Motor neuron (in vitro differentiated cells): ENCODE measurements around the gene ARID3A. TPM values are rescaled to one million over a fixed set of nuclear protein-coding genes. Genes with fewer than 3 reads are reported as not detected.

Experiments
- ATAC-seq, 8 experiments: fragments of 200-7000 bp; cut with Tn5 transposase; replicated peaks in 6 of 8; 2 replicates each; pipeline ENCODE4 v1.8.0; 2021; ENCODE audit warnings: mild to moderate bottlenecking in 8 of 8, moderate library complexity in 8 of 8
- H3K27ac ChIP-seq, 2 donors: fragments of 250-450 bp; sonication (Bioruptor Pico); 2 replicates each; pipeline ENCODE4 v1.9.0; 2021; ENCODE audit warnings: antibody characterized with exemption in 2 of 2, mild to moderate bottlenecking in 2 of 2, moderate library complexity in 1 of 2
- H3K4me1 ChIP-seq, 2 donors: fragments of 250-450 bp; sonication (Bioruptor Pico); replicated peaks in 1 of 2; 2 replicates each; pipeline ENCODE4 v1.6.1; 2021; ENCODE audit warnings: antibody characterized with exemption in 2 of 2, mild to moderate bottlenecking in 2 of 2, moderate library complexity in 1 of 2
- H3K4me3 ChIP-seq, 5 donors: fragments of 250-450 bp; sonication (Bioruptor Pico); 2 replicates each; pipeline ENCODE4 v1.9.0; 2021; ENCODE audit warnings: antibody characterized with exemption in 5 of 5, mild to moderate bottlenecking in 5 of 5, moderate library complexity in 4 of 5
- WGBS, 10 experiments: fragments of 450-650 bp; shearing (Covaris generic); methylation state at CpG; one replicate each; pipeline ENCODE4 v1.0.0; 2022; 5-methylcytosine and 5-hydroxymethylcytosine counted together
- in situ Hi-C, 9 experiments: fragments of 400-800 bp; cut with MboI; loops; one replicate each; pipeline ENCODE4 v1.15.0; 2021; ENCODE audit warnings: low sequenced_read_pairs in 9 of 9, low pct_unique_long_range_greater_than_20kb in 2 of 9; ENCODE audit not compliant: unreplicated experiment in 9 of 9
- total RNA-seq, 8 experiments: library from RNA; unstranded; fragments of 300-600 nt; gene quantifications; 2 replicates each; pipeline versions ENCODE4 v1.2.3 to v1.2.4, GENCODE V29; 2022

The ARID3A gene
- total RNA-seq, 8 experiments from 2014 or later = 5.8 to 22.6 (median 10.3) TPM

DNA sequence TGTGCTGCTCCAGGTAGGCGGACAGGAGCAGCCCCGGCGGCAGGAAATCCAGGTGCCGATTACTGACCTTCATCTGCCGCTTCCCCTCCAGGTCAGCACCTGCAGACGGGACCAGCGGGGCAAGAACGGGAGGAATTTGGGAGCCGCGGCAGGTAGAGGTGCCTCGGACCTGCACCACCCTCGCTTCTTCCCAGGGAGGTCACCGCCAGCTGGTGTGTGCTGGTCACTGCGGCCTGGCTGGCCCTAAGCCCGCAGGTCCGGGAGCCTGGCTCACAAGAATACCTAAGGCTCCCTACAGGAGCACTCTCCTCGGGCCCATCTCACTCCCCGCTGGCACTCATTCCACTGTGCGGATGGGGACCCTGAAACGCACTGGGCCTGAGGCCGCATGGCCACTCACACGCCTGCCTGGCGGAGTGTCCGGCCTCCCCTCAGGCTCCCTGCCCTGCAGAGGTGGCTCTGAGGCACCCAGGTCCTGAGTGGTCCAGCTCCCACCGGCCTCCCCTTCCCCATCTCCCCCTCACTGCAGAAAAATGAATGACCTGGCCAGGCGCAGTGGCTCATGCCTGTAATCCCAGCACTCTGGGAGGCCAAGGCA, 28.3 kb upstream of the ARID3A start:
- 80 to 83% (median 82%) methylated on average over 1 to 2 of the region's 26 CpGs; no CpG with 5 or more reads in 7 of the 10 experiments for WGBS, 10 experiments
- H3K27ac ChIP-seq = no peak overlapping the region
- H3K4me3 ChIP-seq = no peak overlapping the region
- in situ Hi-C loops = no loop called here
- H3K4me1 ChIP-seq = peaks cover 12 to 21% of the 10 kb centered on the region in 2 donors
- no peak for ATAC-seq

DNA sequence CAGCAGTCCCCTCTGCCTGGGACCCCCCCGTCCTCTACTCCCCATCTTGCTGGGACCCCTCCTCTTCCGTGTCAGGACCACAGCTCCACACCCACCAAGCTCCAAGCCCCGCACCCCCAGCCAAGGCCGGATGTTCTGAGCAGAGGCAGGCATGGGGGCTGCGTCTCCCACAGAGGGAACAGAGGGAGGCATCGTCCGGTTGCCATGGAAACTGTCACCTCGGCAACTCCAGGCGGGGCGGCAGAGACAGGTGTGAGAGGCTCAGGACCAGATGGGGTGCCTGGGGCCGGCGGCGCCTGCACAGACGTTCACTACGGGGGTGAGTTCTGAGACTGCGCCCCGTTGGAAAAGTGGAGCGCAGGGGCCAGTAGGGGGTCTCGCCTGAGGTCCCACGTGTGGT, 27.2 kb upstream of the ARID3A start:
- in situ Hi-C loops = no loop called here

DNA sequence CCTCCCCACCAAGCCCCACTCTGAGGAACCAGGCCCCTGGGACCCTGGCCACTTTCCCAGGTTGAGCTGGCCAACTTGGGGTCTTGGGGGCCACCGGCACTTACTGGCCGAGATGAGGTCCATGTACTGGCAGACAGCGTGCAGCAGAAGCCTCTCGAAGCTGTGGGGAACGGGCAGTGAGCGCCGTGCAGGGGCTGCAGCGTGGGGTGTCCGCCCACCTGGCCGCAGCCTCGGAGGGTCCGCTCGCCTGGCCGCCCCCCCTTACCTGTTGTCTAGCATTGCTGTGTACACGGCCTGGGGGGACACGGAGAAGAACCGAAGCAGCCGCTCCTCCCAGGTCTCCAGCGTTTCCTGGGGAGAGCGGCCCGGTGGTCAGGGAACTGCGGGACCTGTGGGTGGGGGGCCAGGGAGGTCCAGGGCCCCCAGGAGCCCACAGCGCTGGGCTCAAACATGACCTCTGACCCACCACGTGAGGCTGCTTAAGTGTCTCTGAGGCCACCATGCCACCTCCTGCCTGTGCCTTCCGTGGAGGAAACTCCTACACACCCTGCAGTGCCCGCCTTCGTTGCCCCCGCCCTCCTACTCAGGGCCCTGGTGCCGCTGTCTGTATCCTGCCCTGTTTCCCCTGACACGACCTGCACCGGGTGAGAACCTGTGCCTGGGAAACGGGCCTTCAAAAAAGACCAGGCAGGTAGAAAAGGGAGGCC, 26.3 kb upstream of the ARID3A start:
- in situ Hi-C loops = loop anchor here in 1 of 9 experiments (25.0 kb wide), 2 partner anchors 137 to 237 kb away; partner anchors contain the start of genes MISP and RNF126
- 62 to 100% (median 68%) methylated on average over 1 to 7 of the region's 32 CpGs; no CpG with 5 or more reads in 6 of the 10 experiments for WGBS, 10 experiments
- H3K27ac ChIP-seq = peak overlapping the region in 1 of 2 donors; percentile 17

More for the DNA sequence above, 27.2 kb upstream of the ARID3A start:
- peak in 5 of 8 experiments; percentile 58 to 73 (median 66) for ATAC-seq
- WGBS, 10 experiments = 12% methylated on average over 10 of the region's 20 CpGs; no CpG with 5 or more reads in 9 of the 10 experiments
- Histone ChIP-seq H3K27ac (peak overlapping the region in 1 of 2 donors; percentile 17), H3K4me1 (peaks cover 22 to 32% of the 10 kb centered on the region in 2 donors), H3K4me3 (no peak overlapping the region)

DNA sequence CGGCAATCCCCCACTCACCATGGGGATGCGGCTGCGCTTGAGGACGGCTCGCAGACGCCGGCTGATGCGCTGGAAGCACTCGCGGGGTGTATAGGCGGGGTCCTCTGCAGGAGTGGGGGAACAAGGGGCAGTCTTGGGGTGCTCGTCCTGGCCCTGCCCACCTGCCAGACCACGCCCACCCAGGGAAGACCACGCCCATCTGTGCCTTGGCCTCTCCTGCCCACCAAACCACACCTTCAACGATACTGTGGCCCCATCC, 25.9 kb upstream of the ARID3A start:
- in situ Hi-C loops = loop anchor here in 1 of 9 experiments (25.0 kb wide), 2 partner anchors 138 to 238 kb away; partner anchors contain the start of genes MISP and RNF126

More for the DNA sequence above, 26.3 kb upstream of the ARID3A start:
- H3K4me1 ChIP-seq = peaks cover 22 to 32% of the 10 kb centered on the region in 2 donors
- no peak for ATAC-seq
- no peak overlapping the region for H3K4me3 ChIP-seq

DNA sequence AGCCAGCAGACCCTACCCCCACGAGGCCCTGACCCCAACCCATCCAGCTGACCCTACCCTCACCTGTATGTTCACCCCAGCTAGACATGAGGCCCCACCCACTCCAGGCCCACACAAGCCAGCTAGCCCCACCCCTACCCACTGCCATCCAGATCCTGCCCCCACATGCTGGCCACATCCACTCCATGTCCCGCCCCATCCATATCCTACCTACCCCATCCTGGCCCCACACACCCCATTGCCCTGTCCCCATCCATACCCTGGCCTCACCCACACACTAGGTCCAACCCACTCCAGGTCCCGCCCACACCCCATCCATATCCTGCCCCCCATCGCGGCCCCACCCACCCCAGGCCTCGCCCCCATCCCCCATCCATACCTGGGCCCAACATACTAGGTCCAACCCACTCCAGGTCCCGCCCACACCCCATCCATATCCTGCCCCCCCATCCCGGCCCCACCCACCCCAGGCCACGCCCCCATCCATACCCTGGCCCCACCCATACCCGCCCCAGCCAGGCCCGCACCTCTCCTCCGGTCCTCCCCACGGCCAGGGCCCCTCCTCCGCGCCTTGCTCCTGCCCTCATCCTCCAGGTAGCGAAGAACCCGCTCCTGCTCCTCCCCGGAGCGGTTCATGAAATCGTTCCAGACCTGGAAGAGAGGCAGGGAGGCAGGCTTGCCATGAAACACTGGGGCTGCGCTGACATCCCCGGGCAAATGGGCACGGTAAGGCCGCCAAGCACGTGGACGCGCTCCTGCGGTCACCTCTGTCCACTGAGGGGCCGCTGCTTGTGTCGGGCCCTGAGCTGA, 25.3 kb upstream of the ARID3A start:
- ATAC-seq = peak in 5 of 8 experiments; percentile 15 to 70 (median 33)
- Histone ChIP-seq H3K4me3 (no peak overlapping the region), H3K4me1 (peaks cover 22 to 32% of the 10 kb centered on the region in 2 donors), H3K27ac (no peak overlapping the region)
- in situ Hi-C loops = loop anchor here in 1 of 9 experiments (25.0 kb wide), 2 partner anchors 138 to 238 kb away; partner anchors contain the start of genes MISP and RNF126
- no CpG with 5 or more reads among the region's 30 CpGs for WGBS, 10 experiments

More for the DNA sequence above, 25.9 kb upstream of the ARID3A start:
- H3K27ac ChIP-seq = no peak overlapping the region
- H3K4me1 ChIP-seq = peaks cover 22 to 32% of the 10 kb centered on the region in 2 donors
- H3K4me3 ChIP-seq = no peak overlapping the region
- 95 to 100% methylated on average over 1 to 4 of the region's 15 CpGs; no CpG with 5 or more reads in 8 of the 10 experiments for WGBS, 10 experiments
- no peak for ATAC-seq

DNA sequence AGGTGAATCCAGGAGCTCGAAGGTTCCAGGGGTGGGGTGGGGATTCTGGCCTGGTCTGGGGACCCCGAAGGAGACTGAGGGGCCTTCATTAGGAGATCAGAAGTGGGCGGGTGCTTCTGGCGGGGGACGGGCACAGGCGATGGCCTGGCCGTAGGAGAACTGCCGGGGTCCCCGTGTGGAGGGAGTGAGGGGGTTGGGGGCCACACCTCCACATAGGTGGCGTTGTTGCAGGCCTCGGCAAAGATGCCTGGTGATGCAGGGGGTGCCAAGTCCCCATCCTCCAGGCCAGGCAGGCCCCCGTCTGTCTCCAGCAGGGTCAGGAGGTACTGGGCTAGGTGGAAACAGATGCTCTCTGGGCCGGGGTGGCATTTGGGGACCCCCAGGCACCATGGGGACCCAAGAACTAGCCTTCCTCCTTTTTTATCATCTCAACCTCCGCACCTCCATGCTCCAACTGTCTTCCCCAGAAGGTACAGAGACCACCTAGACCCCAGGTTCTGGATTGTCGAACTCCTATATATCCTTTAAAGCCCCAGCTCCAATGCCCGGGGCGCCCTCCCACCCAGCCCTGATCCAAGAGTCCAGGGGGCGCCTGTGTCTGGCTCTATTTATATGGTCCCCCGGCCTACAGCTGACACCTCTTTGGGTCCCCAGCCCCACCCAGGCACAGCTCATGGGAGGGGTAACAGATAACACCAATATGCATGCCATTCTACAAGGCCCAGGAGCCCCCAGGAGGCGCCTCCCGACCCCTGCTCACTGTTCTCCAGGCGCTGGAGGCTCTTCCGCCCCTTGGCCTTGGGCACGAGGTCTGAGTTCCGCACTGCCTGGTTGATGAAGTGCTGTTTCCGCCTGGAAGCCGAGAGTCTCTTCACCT, 24.4 kb upstream of the ARID3A start:
- Histone ChIP-seq H3K4me3 (no peak overlapping the region), H3K27ac (no peak overlapping the region), H3K4me1 (peaks cover 22 to 32% of the 10 kb centered on the region in 2 donors)
- no peak for ATAC-seq
- in situ Hi-C loops = loop anchor here in 1 of 9 experiments (25.0 kb wide), 2 partner anchors 139 to 239 kb away; partner anchors contain the start of genes MISP and RNF126
- WGBS, 10 experiments = no CpG with 5 or more reads among the region's 27 CpGs

DNA sequence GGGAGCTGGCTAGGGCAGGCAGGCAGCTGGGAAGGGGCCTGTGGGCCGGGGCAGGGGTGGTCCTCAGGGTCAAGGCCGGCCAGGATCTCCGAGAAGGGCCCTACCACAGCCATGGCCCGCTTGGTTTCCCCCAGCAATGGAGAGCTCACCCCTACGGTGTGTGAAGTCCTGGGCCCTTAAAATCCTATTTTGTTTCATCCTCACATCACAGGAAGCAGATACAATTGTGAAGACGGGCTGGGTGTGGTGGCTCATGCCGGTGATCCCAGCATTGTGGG, 23.8 kb upstream of the ARID3A start:
- no peak overlapping the region for H3K4me3 ChIP-seq
- WGBS, 10 experiments = 100% methylated on average over 3 of the region's 7 CpGs; no CpG with 5 or more reads in 9 of the 10 experiments
- H3K4me1 ChIP-seq = peaks cover 22 to 32% of the 10 kb centered on the region in 2 donors
- H3K27ac ChIP-seq = no peak overlapping the region
- in situ Hi-C loops = loop anchor here in 1 of 9 experiments (25.0 kb wide), 2 partner anchors 140 to 240 kb away; partner anchors contain the start of genes MISP and RNF126
- no peak for ATAC-seq

DNA sequence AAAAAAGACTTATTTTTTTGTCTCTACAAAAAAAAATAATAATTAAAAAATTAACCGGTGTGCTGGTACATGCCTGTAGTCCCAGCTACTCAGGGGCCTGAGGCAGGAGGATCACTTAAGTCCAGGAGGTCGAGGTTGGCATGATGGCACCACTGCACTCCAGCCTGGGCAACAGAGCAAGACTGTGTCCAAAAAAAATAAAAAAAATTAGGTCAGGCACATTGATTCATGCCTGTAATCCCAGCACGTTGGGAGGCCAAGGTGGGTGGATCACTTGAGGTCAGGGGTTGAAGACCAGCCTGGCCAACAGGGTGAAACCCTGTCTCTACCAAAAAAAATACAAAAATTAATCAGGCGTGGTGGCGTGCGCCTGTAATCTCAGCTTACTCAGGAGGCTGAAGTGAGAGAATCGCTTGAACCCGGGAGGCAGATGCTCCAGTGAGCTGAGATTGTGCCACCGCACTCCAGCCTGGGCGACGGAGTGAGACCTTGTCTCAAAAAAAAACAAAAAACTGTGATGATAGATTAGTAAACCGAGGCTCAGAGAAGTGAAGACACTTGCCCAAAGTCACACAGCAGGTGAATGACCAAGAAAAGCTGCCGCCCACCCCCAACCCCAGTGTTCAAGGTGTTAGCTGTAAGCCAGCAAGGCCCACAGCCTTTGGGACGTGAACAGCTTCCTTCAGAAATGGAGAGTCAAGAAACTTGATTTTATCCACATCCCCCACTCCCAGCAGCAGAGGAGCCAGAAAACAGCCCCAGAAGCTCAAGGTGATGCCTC, 23.2 kb upstream of the ARID3A start:
- no peak for ATAC-seq
- Histone ChIP-seq H3K4me3 (no peak overlapping the region), H3K4me1 (peaks cover 22 to 32% of the 10 kb centered on the region in 2 donors), H3K27ac (no peak overlapping the region)
- WGBS, 10 experiments = 50 to 90% (median 80%) methylated on average over 1 to 9 of the region's 14 CpGs; no CpG with 5 or more reads in 4 of the 10 experiments
- in situ Hi-C loops = loop anchor here in 1 of 9 experiments (25.0 kb wide), 2 partner anchors 140 to 240 kb away; partner anchors contain the start of genes MISP and RNF126

DNA sequence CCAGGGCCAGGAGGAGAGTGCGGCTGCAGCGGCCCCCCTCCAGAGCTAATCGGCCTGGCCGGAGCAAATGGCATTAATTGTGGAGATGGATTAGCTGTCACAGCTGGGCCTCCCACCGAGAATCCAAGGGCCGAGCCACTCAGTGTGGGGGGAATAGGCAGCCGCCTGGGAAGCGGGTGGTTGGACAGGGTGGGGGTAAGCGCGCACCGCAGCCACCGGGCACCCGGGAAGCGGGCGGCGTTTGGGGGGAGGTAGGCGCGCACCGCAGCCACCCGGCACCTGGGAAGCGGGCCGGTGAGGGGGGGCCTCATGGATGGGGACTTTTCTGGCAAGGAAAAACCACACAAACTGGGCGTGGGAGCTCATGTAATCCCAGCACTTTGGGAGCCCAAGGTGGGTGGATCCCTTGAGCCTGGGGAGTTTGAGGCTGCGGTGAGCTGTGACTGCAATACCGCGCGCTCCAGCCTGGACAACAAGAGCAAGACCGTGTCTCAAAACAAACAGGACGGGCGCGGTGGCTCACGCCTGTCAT, 22.5 kb upstream of the ARID3A start:
- in situ Hi-C loops = loop anchor here in 1 of 9 experiments (25.0 kb wide), 2 partner anchors 141 to 241 kb away; partner anchors contain the start of genes MISP and RNF126
- peak in 7 of 8 experiments; percentile 40 to 86 (median 85) for ATAC-seq
- H3K4me3 ChIP-seq = peak overlapping the region in 4 of 5 donors; percentile 6 to 19 (median 9)
- peak overlapping the region; percentile 24 to 51 for H3K27ac ChIP-seq
- 0 to 60% (median 6%) methylated on average over 2 to 6 of the region's 32 CpGs; no CpG with 5 or more reads in 7 of the 10 experiments for WGBS, 10 experiments
- H3K4me1 ChIP-seq = peaks cover 20 to 30% of the 10 kb centered on the region in 2 donors

DNA sequence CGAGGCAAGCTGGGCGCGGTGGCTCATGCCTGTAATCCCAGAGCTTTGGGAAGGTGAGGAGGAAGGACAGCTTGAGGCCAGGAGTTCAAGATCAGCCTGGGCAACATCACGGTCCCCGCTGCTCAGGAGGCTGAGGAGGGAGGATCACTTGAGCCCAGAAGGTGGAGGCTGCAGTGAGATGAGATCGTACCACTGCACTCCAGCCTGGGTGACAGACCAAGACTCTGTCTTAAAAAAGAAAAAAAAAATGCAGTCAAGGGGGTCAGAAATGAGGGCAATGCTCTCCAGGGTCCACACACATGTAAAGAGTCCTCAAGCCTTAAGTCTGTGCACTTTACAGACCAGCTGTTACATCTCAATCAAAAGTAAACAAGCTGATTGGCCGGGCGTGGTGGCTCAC, 21.3 kb upstream of the ARID3A start:
- Histone ChIP-seq H3K27ac (no peak overlapping the region), H3K4me1 (peaks cover 11 to 23% of the 10 kb centered on the region in 2 donors), H3K4me3 (no peak overlapping the region)
- in situ Hi-C loops = loop anchor here in 1 of 9 experiments (25.0 kb wide), 2 partner anchors 142 to 242 kb away; partner anchors contain the start of genes MISP and RNF126
- ATAC-seq = no peak
- 62 to 95% (median 94%) methylated on average over 2 to 6 of the region's 8 CpGs; no CpG with 5 or more reads in 4 of the 10 experiments for WGBS, 10 experiments

DNA sequence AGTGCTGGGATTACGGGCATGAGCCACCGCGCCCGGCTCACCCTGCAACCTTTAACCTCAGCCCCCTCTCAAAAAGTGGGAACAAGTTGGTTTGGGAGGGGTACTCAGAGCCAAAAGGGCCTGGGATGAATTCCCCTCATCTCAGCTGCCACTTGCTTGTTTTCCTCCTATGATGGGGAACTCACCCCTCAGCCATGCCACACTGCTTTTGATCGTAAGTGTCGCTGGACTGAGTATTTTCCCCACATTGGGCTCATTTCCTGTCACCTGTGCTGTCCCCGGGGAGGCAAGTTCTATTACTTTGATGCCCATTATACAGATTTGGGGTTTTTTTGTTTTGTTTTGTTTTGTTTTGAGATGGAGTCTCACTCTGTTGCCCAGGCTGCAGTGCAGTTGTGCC, 19.4 kb upstream of the ARID3A start:
- in situ Hi-C loops = loop anchor here in 1 of 9 experiments (25.0 kb wide), 2 partner anchors 144 to 244 kb away; partner anchors contain the start of genes MISP and RNF126
- H3K4me1 ChIP-seq = peaks cover 11 to 18% of the 10 kb centered on the region in 2 donors
- no peak for ATAC-seq
- 70 to 100% (median 95%) methylated on average over 1 to 7 of the region's 7 CpGs; no CpG with 5 or more reads in 4 of the 10 experiments for WGBS, 10 experiments
- no peak overlapping the region for H3K4me3 ChIP-seq
- no peak overlapping the region for H3K27ac ChIP-seq
